H9 (cell line): ENCODE results near the gene INTS1. TPM values are rescaled to one million over a fixed set of nuclear protein-coding genes. Genes with fewer than 3 reads are reported as not detected.
A peak's percentile ranks its signal among the peaks of the same experiment; 100 is the strongest.

ENCODE experiments used
- DNase-seq: peaks from one replicate; pipeline ENCODE4 v3.0.0-alpha.2; 2017
- H2AFZ ChIP-seq: one replicate; pipeline ENCODE4 v1.6.1; 2013; ENCODE audit warnings: mild to moderate bottlenecking, low read length, control low read depth, moderate library complexity
- H2AK5ac ChIP-seq: 2 replicates; pipeline ENCODE4 v1.6.1; 2013; ENCODE audit warnings: low read length, control low read depth, mixed read lengths; ENCODE audit not compliant: insufficient read length
- H2BK120ac ChIP-seq: one replicate; pipeline ENCODE4 v1.6.1; 2013; ENCODE audit warnings: low read depth, mild to moderate bottlenecking, low read length, control low read depth, inconsistent platforms; ENCODE audit not compliant: poor library complexity, severe bottlenecking
- H2BK12ac ChIP-seq: 2 replicates; pipeline ENCODE4 v1.6.1; 2013; ENCODE audit warnings: low read length, control low read depth, mixed read lengths, low read depth; ENCODE audit not compliant: insufficient read length
- H2BK15ac ChIP-seq: 2 replicates; pipeline ENCODE4 v1.6.1; 2013; ENCODE audit warnings: low read depth, low read length, control low read depth
- H2BK20ac ChIP-seq: one replicate; pipeline ENCODE4 v1.6.1; 2013; ENCODE audit warnings: low read depth, mild to moderate bottlenecking, low read length, control low read depth, inconsistent platforms; ENCODE audit not compliant: poor library complexity, severe bottlenecking
- H2BK5ac ChIP-seq: 2 replicates; pipeline ENCODE4 v1.6.1; 2013; ENCODE audit warnings: low read length, control low read depth, mixed read lengths; ENCODE audit not compliant: insufficient read length
- H3K14ac ChIP-seq: 2 replicates; pipeline ENCODE4 v1.6.1; 2013; ENCODE audit warnings: low read length, control low read depth; ENCODE audit not compliant: insufficient read depth
- H3K18ac ChIP-seq: 2 replicates; pipeline ENCODE4 v1.6.1; 2013; ENCODE audit warnings: low read depth, mild to moderate bottlenecking, mixed read lengths, low read length, control low read depth; ENCODE audit not compliant: insufficient read length
- H3K23ac ChIP-seq: 2 replicates; pipeline ENCODE4 v1.6.1; 2013; ENCODE audit warnings: low read length, control low read depth, mixed read lengths, low read depth; ENCODE audit not compliant: insufficient read length
- H3K23me2 ChIP-seq: 2 replicates; pipeline ENCODE4 v1.6.1; 2013; ENCODE audit warnings: low read depth, mild to moderate bottlenecking, mixed read lengths, low read length, control low read depth; ENCODE audit not compliant: insufficient read length, poor library complexity, severe bottlenecking
- H3K27ac ChIP-seq: 2 replicates; pipeline ENCODE4 v1.5.1; 2013; ENCODE audit warnings: low read length, control low read depth, mixed read lengths, low read depth; ENCODE audit not compliant: insufficient read length
- H3K27me3 ChIP-seq: 2 replicates; pipeline ENCODE4 v1.6.1; 2013; ENCODE audit warnings: low read length, control low read depth, inconsistent platforms; ENCODE audit not compliant: insufficient read depth
- H3K4ac ChIP-seq: 2 replicates; pipeline ENCODE4 v1.6.1; 2013; ENCODE audit warnings: low read depth, mild to moderate bottlenecking, control low read depth, inconsistent platforms, low read length, moderate library complexity
- H3K4me1 ChIP-seq: 2 replicates; pipeline ENCODE4 v1.6.1; 2013; ENCODE audit warnings: low read length, control low read depth, inconsistent platforms; ENCODE audit not compliant: insufficient read depth
- H3K4me2 ChIP-seq: 2 replicates; pipeline ENCODE4 v1.6.1; 2013; ENCODE audit warnings: low read length, control low read depth, mixed read lengths; ENCODE audit not compliant: insufficient read length, insufficient read depth
- H3K56ac ChIP-seq: 2 replicates; pipeline ENCODE4 v1.6.1; 2013; ENCODE audit warnings: low read depth, mild to moderate bottlenecking, mixed read lengths, low read length, control low read depth; ENCODE audit not compliant: insufficient read length
- H3K79me1 ChIP-seq: 2 replicates; pipeline ENCODE4 v1.6.1; 2013; ENCODE audit warnings: low read depth, mild to moderate bottlenecking, moderate library complexity, low read length, control low read depth, inconsistent platforms; ENCODE audit not compliant: insufficient read depth, poor library complexity, severe bottlenecking
- H3K79me2 ChIP-seq: 2 replicates; pipeline ENCODE4 v1.6.1; 2013; ENCODE audit warnings: low read length, control low read depth, inconsistent platforms; ENCODE audit not compliant: insufficient read depth
- H3K9ac ChIP-seq: 2 replicates; pipeline ENCODE4 v1.6.1; 2013; ENCODE audit warnings: low read length, control low read depth, mixed read lengths; ENCODE audit not compliant: insufficient read length; ENCODE audit errors: extremely low read depth
- H3K9me3 ChIP-seq: one replicate; pipeline ENCODE4 v1.6.1; 2013; ENCODE audit warnings: low read depth, low read length, inconsistent platforms; ENCODE audit not compliant: control insufficient read depth
- H3T11ph ChIP-seq: one replicate; pipeline ENCODE4 v1.6.1; 2013; ENCODE audit warnings: mild to moderate bottlenecking, low read length, control low read depth, inconsistent platforms
- H4K20me1 ChIP-seq: one replicate; pipeline ENCODE4 v1.6.1; 2013; ENCODE audit not compliant: control insufficient read depth, insufficient read length, insufficient read depth
- H4K5ac ChIP-seq: 2 replicates; pipeline ENCODE4 v1.6.1; 2013; ENCODE audit warnings: low read depth, mild to moderate bottlenecking, mixed read lengths, low read length, control low read depth; ENCODE audit not compliant: insufficient read length
- H4K8ac ChIP-seq: replicated peaks from 2 replicates; pipeline ENCODE4 v1.6.1; 2013; ENCODE audit warnings: low read length, control low read depth, mixed read lengths, low read depth; ENCODE audit not compliant: insufficient read length
- H4K91ac ChIP-seq: 2 replicates; pipeline ENCODE4 v1.6.1; 2013; ENCODE audit warnings: low read depth, mild to moderate bottlenecking, moderate library complexity, mixed read lengths, low read length, control low read depth; ENCODE audit not compliant: insufficient read length
- H3K27ac Mint-ChIP-seq, 3 experiments: 2 replicates in 2 of 3; 3 replicates in 1 of 3; pipeline ENCODE4 v1.8.0; 2020 to 2021; ENCODE audit warnings: mixed read lengths in 3 of 3, mild to moderate bottlenecking in 1 of 3, moderate library complexity in 1 of 3
- H3K27me3 Mint-ChIP-seq: 2 replicates; pipeline ENCODE4 v1.8.0; 2021; ENCODE audit warnings: low read depth, mild to moderate bottlenecking, moderate library complexity, mixed read lengths
- H3K36me3 Mint-ChIP-seq, 3 experiments: 2 replicates in 2 of 3; 3 replicates in 1 of 3; pipeline ENCODE4 v1.8.0; 2020 to 2021; ENCODE audit warnings: low read depth in 3 of 3, mixed read lengths in 3 of 3; ENCODE audit not compliant: insufficient read depth in 1 of 3
- H3K4me1 Mint-ChIP-seq, 2 experiments: 2 replicates each; pipeline ENCODE4 v1.8.0; 2020; ENCODE audit warnings: mixed read lengths in 2 of 2
- H3K4me3 Mint-ChIP-seq, 2 experiments: 2 replicates in 1 of 2; 3 replicates in 1 of 2; pipeline ENCODE4 v1.8.0; 2020 to 2021; ENCODE audit warnings: mild to moderate bottlenecking in 2 of 2, mixed read lengths in 2 of 2, moderate library complexity in 1 of 2
- H3K9me3 Mint-ChIP-seq, 2 experiments: 2 replicates in 1 of 2; 3 replicates in 1 of 2; pipeline ENCODE4 v1.8.0; 2020; ENCODE audit warnings: mild to moderate bottlenecking in 2 of 2, mixed read lengths in 2 of 2, moderate library complexity in 1 of 2
- WGBS: extraction: QIAGEN DNeasy Blood & Tissue Kit; methylation state at CpG from one replicate; pipeline ENCODE4 v1.1.7; 2013; ENCODE audit warnings: missing lambda C conversion rate, low lambda C conversion rate, mixed read lengths; ENCODE audit not compliant: insufficient read length; ENCODE audit errors: extremely low coverage; 5-methylcytosine and 5-hydroxymethylcytosine counted together
- total RNA-seq: library from RNA; stranded (reverse); gene quantifications from 2 replicates; pipeline ENCODE4 v1.2.1, GENCODE V29; 2021
- TF ChIP-seq, protein P1 (sequence below): fragments of 200-600 bp; sonication (generic); conservative IDR thresholded peaks from 3 replicates; pipeline ENCODE4 v1.8.0; 2021; ENCODE audit warnings: antibody characterized with exemption, mild to moderate bottlenecking

Gene INTS1
- total RNA-seq, 1 experiment from 2014 or later: 133 TPM

GRCh38 chr7:1550846-1551155, 46.6 kb upstream of the INTS1 start:
- no peak overlapping the region for H2BK120ac ChIP-seq
- WGBS: no CpG with 5 or more reads among the region's 17 CpGs
- no peaks in the 10 kb centered on the region for H3K27me3 ChIP-seq
- Mint-ChIP-seq H3K27ac (peak overlapping the region; percentile 66 to 97 (median 75); a peak in 2 of 7 replicates), H3K4me1 (peaks cover 0 to 10% of the 10 kb centered on the region in 2 experiments; a peak in 3 of 4 replicates), H3K27me3 (no peaks in the 10 kb centered on the region; the same call in 1 of the 2 replicates), H3K9me3 (no peaks in the 10 kb centered on the region; a peak in 1 of 5 replicates), H3K36me3 (no peaks in the 10 kb centered on the region), H3K4me3 (no peak overlapping the region)
- no peak overlapping the region for H4K91ac ChIP-seq
- no peak overlapping the region; the same call in 1 of the 2 replicates for H3K14ac ChIP-seq
- H4K5ac ChIP-seq: no peak overlapping the region
- H2BK20ac ChIP-seq: no peak overlapping the region
- H3K9me3 ChIP-seq: no peaks in the 10 kb centered on the region
- no peak overlapping the region for H4K8ac ChIP-seq
- H3K27ac ChIP-seq: no peak overlapping the region
- no peak overlapping the region for H2BK12ac ChIP-seq
- H3K79me1 ChIP-seq: no peaks in the 10 kb centered on the region
- H3K9ac ChIP-seq: no peak overlapping the region
- DNase-seq: no peak
- TF ChIP-seq, protein P1, sequence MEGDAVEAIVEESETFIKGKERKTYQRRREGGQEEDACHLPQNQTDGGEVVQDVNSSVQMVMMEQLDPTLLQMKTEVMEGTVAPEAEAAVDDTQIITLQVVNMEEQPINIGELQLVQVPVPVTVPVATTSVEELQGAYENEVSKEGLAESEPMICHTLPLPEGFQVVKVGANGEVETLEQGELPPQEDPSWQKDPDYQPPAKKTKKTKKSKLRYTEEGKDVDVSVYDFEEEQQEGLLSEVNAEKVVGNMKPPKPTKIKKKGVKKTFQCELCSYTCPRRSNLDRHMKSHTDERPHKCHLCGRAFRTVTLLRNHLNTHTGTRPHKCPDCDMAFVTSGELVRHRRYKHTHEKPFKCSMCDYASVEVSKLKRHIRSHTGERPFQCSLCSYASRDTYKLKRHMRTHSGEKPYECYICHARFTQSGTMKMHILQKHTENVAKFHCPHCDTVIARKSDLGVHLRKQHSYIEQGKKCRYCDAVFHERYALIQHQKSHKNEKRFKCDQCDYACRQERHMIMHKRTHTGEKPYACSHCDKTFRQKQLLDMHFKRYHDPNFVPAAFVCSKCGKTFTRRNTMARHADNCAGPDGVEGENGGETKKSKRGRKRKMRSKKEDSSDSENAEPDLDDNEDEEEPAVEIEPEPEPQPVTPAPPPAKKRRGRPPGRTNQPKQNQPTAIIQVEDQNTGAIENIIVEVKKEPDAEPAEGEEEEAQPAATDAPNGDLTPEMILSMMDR: no peak
- H3K56ac ChIP-seq: no peak overlapping the region
- no peak overlapping the region for H3K23ac ChIP-seq
- no peak overlapping the region for H3K4me2 ChIP-seq
- no peak overlapping the region for H3T11ph ChIP-seq
- H3K79me2 ChIP-seq: no peaks in the 10 kb centered on the region
- no peak overlapping the region for H3K18ac ChIP-seq
- no peak overlapping the region for H2AFZ ChIP-seq
- no peak overlapping the region for H2BK5ac ChIP-seq
- no peaks in the 10 kb centered on the region for H3K23me2 ChIP-seq
- H3K4me1 ChIP-seq: no peaks in the 10 kb centered on the region
- no peak overlapping the region for H3K4ac ChIP-seq
- H2AK5ac ChIP-seq: no peak overlapping the region
- H4K20me1 ChIP-seq: no peaks in the 10 kb centered on the region
- no peak overlapping the region for H2BK15ac ChIP-seq
